Stimulated activated CD4-positive, alpha-beta T cell treated with anti-CD3 and anti-CD28 coated beads, Interleukin-1b, Interleukin-23, amount 100 ng/mL, for 1 hour (primary cell): Measurements from ENCODE around the gene FUZ.

ENCODE experiments used
- DNase-seq, 2 donors: peaks; one replicate each; pipeline ENCODE4 v3.0.0-alpha.2; 2020; ENCODE audit warnings: low read depth in 2 of 2

The FUZ gene

GRCh38 chr19:49851456-49852259, 38.6 kb upstream of the FUZ start:
- DNase-seq = no peak

- peak; percentile 72 to 83 for DNase-seq
Observed at GRCh38 chr19:49850487-49851342, 37.6 kb upstream of the FUZ start, which contains the start of gene PTOV1. TSS of gene PTOV1 (plus strand) at chr19:49851159.

GRCh38 chr19:49850221-49850486, 37.1 kb upstream of the FUZ start:
- no peak for DNase-seq

GRCh38 chr19:49849433-49850220, 36.5 kb upstream of the FUZ start:
- no peak for DNase-seq

GRCh38 chr19:49848938-49849337, 35.8 kb upstream of the FUZ start:
- no peak for DNase-seq

- DNase-seq = no peak
Observed at GRCh38 chr19:49847731-49848696, 34.9 kb upstream of the FUZ start.

GRCh38 chr19:49846408-49846807, 33.3 kb upstream of the FUZ start:
- DNase-seq = no peak

GRCh38 chr19:49845414-49845813, 32.3 kb upstream of the FUZ start:
- DNase-seq = no peak

GRCh38 chr19:49844138-49845095, 31.3 kb upstream of the FUZ start:
- DNase-seq = no peak

- DNase-seq = no peak
Observed at GRCh38 chr19:49843265-49843664, 30.2 kb upstream of the FUZ start.

- DNase-seq = no peak
Observed at GRCh38 chr19:49840736-49841249, 27.7 kb upstream of the FUZ start.

- DNase-seq = no peak
Observed at GRCh38 chr19:49840321-49840720, 27.2 kb upstream of the FUZ start.

GRCh38 chr19:49839713-49840112, 26.6 kb upstream of the FUZ start:
- DNase-seq = no peak

- no peak for DNase-seq
Observed at GRCh38 chr19:49838885-49839588, 25.9 kb upstream of the FUZ start.

- DNase-seq = no peak
Observed at GRCh38 chr19:49837425-49837824, 24.3 kb upstream of the FUZ start.

GRCh38 chr19:49837009-49837310, 23.9 kb upstream of the FUZ start:
- DNase-seq = no peak

- DNase-seq = no peak
Observed at GRCh38 chr19:49836176-49837008, 23.3 kb upstream of the FUZ start.

- DNase-seq = no peak
Observed at GRCh38 chr19:49835562-49835961, 22.5 kb upstream of the FUZ start.
